RPMI7951 (cell line): ENCODE data around the gene AFF3. TPM values are rescaled to one million over a fixed set of nuclear protein-coding genes. Genes with fewer than 3 reads are reported as not detected.
"Not testable (repeated sequence)": the region's sequence is repeated elsewhere in the genome, so short reads cannot be mapped to it uniquely, and the experiment has no call there.

Experiments used
- DNase-seq: peaks from one replicate; pipeline ENCODE4 v3.0.0-alpha.2; 2012; ENCODE audit warnings: low read depth
- total RNA-seq: library from RNA; depleted of rRNA; stranded (reverse); fragments of >200 nt; shearing (Covaris generic); gene quantifications from 2 replicates; pipeline ENCODE4 v1.2.3, GENCODE V29; 2014

The AFF3 gene
- total RNA-seq, 1 experiment from 2014 or later = 1.3 TPM

GRCh38 chr2:99971326-99971900 lies 171.0 kb downstream of the AFF3 start:
- peak; percentile 20 for DNase-seq

GRCh38 chr2:99970292-99970868 lies 172.0 kb downstream of the AFF3 start:
- DNase-seq = no peak

GRCh38 chr2:99961196-99961913 lies 181.0 kb downstream of the AFF3 start:
- no peak for DNase-seq

GRCh38 chr2:99960790-99961189 lies 181.6 kb downstream of the AFF3 start:
- DNase-seq = no peak

GRCh38 chr2:99960291-99960690 lies 182.1 kb downstream of the AFF3 start:
- no peak for DNase-seq

GRCh38 chr2:99959261-99960014 lies 183.0 kb downstream of the AFF3 start:
- no peak for DNase-seq

- DNase-seq = peak; percentile 43
These were observed 184.9 kb downstream of the AFF3 start for GRCh38 chr2:99957332-99958133.

- DNase-seq = no peak
These were observed 186.0 kb downstream of the AFF3 start for GRCh38 chr2:99956232-99957030.

GRCh38 chr2:99953750-99954149 lies 188.6 kb downstream of the AFF3 start:
- no peak for DNase-seq

GRCh38 chr2:99949963-99950362 lies 192.4 kb downstream of the AFF3 start:
- no peak for DNase-seq

- DNase-seq = no peak
These were observed 192.9 kb downstream of the AFF3 start for GRCh38 chr2:99949530-99949929.

- no peak for DNase-seq
These were observed 194.4 kb downstream of the AFF3 start for GRCh38 chr2:99948010-99948409.

- not testable (repeated sequence) for DNase-seq
These were observed 195.0 kb downstream of the AFF3 start for GRCh38 chr2:99947366-99947765.

- no peak for DNase-seq
These were observed 198.4 kb downstream of the AFF3 start for GRCh38 chr2:99944019-99944418.

- no peak for DNase-seq
These were observed 199.6 kb downstream of the AFF3 start for GRCh38 chr2:99942561-99943347.

GRCh38 chr2:99940963-99941362 lies 201.4 kb downstream of the AFF3 start:
- DNase-seq = peak; percentile 58

- no peak for DNase-seq
These were observed 203.3 kb downstream of the AFF3 start for GRCh38 chr2:99939135-99939534.

- no peak for DNase-seq
These were observed 204.1 kb downstream of the AFF3 start for GRCh38 chr2:99938250-99938649.

GRCh38 chr2:99936065-99936464 lies 206.3 kb downstream of the AFF3 start:
- no peak for DNase-seq

- DNase-seq = no peak
These were observed 206.7 kb downstream of the AFF3 start for GRCh38 chr2:99935662-99936061.
